ENCODE results near the gene CAMTA1. TPM values are rescaled to one million over a fixed set of nuclear protein-coding genes. Genes with fewer than 3 reads are reported as not detected.

The CAMTA1 gene
- total RNA-seq, 2 donors from 2014 or later, result 100 to 102 TPM

GRCh38 chr1:7294636-7295035, 509.4 kb downstream of the CAMTA1 start:
- H3K36me3 ChIP-seq, result no peaks in the 10 kb centered on the region
- intact Hi-C loops (cut with DNase I), result no loop called here

GRCh38 chr1:7295946-7296345, 510.7 kb downstream of the CAMTA1 start:
- H3K9me3 ChIP-seq, result no peaks in the 10 kb centered on the region
- intact Hi-C loops (cut with DNase I), result no loop called here
- H3K4me3 ChIP-seq, result no peak overlapping the region
- H3K27me3 ChIP-seq (replicated peaks; ENCODE audit: insufficient read depth), result no peaks in the 10 kb centered on the region
- DNase-seq (ENCODE audit: low spot score), result no peak
- no peak overlapping the region for H3K27ac ChIP-seq
- H3K36me3 ChIP-seq, result no peaks in the 10 kb centered on the region
- 93% methylated on average over 6 of the region's 6 CpGs for WGBS
- H3K4me1 ChIP-seq (replicated peaks), result no peaks in the 10 kb centered on the region
- TF ChIP-seq CTCF (IDR thresholded peaks at IDR 0.05) (no peak), POLR2A (IDR thresholded peaks at IDR 0.05) (no peak), POLR2AphosphoS5 (IDR thresholded peaks at IDR 0.05) (no peak)

More at GRCh38 chr1:7294636-7295035, 509.4 kb downstream of the CAMTA1 start:
- H3K4me1 ChIP-seq (replicated peaks), result no peaks in the 10 kb centered on the region
- DNase-seq (ENCODE audit: low spot score), result no peak
- TF ChIP-seq POLR2A (IDR thresholded peaks at IDR 0.05) (no peak), POLR2AphosphoS5 (IDR thresholded peaks at IDR 0.05) (no peak), CTCF (IDR thresholded peaks at IDR 0.05) (no peak)
- H3K4me3 ChIP-seq, result no peak overlapping the region
- H3K9me3 ChIP-seq, result no peaks in the 10 kb centered on the region
- H3K27ac ChIP-seq, result no peak overlapping the region
- WGBS, result 83% methylated on average over 7 of the region's 7 CpGs
- H3K27me3 ChIP-seq (replicated peaks; ENCODE audit: insufficient read depth), result no peaks in the 10 kb centered on the region

GRCh38 chr1:7296968-7297367, 511.7 kb downstream of the CAMTA1 start:
- TF ChIP-seq POLR2AphosphoS5 (IDR thresholded peaks at IDR 0.05) (no peak), POLR2A (IDR thresholded peaks at IDR 0.05) (no peak), CTCF (IDR thresholded peaks at IDR 0.05) (no peak)
- Histone ChIP-seq H3K4me1 (replicated peaks) (no peaks in the 10 kb centered on the region), H3K27me3 (replicated peaks; ENCODE audit: insufficient read depth) (no peaks in the 10 kb centered on the region), H3K9me3 (no peaks in the 10 kb centered on the region), H3K27ac (no peak overlapping the region), H3K4me3 (no peak overlapping the region), H3K36me3 (no peaks in the 10 kb centered on the region)
- DNase-seq (ENCODE audit: low spot score), result no peak
- intact Hi-C loops (cut with DNase I), result no loop called here

GRCh38 chr1:7298145-7298544, 512.9 kb downstream of the CAMTA1 start:
- Histone ChIP-seq H3K36me3 (no peaks in the 10 kb centered on the region), H3K27ac (no peak overlapping the region)
- TF ChIP-seq CTCF (IDR thresholded peaks at IDR 0.05) (no peak), POLR2AphosphoS5 (IDR thresholded peaks at IDR 0.05) (no peak), POLR2A (IDR thresholded peaks at IDR 0.05) (no peak)

GRCh38 chr1:7298749-7299151, 513.5 kb downstream of the CAMTA1 start:
- intact Hi-C loops (cut with DNase I), result no loop called here
- Histone ChIP-seq H3K36me3 (no peaks in the 10 kb centered on the region), H3K27me3 (replicated peaks; ENCODE audit: insufficient read depth) (no peaks in the 10 kb centered on the region), H3K27ac (no peak overlapping the region), H3K9me3 (no peaks in the 10 kb centered on the region), H3K4me3 (no peak overlapping the region), H3K4me1 (replicated peaks) (no peaks in the 10 kb centered on the region)
- 64% methylated on average over 4 of the region's 4 CpGs for WGBS
- DNase-seq (ENCODE audit: low spot score), result no peak
- TF ChIP-seq CTCF (IDR thresholded peaks at IDR 0.05) (no peak), POLR2AphosphoS5 (IDR thresholded peaks at IDR 0.05) (no peak), POLR2A (IDR thresholded peaks at IDR 0.05) (no peak)

More at GRCh38 chr1:7298145-7298544, 512.9 kb downstream of the CAMTA1 start:
- Histone ChIP-seq H3K9me3 (no peaks in the 10 kb centered on the region), H3K4me1 (replicated peaks) (no peaks in the 10 kb centered on the region), H3K4me3 (no peak overlapping the region), H3K27me3 (replicated peaks; ENCODE audit: insufficient read depth) (no peaks in the 10 kb centered on the region)
- DNase-seq (ENCODE audit: low spot score), result no peak
- intact Hi-C loops (cut with DNase I), result no loop called here
- WGBS, result 74% methylated on average over 4 of the region's 4 CpGs

All from prostate gland (tissue), 2 donors.